Heart left ventricle (tissue), 13 donors: ENCODE data around the gene WAC.
"Not testable (repeated sequence)": the region's sequence is repeated elsewhere in the genome, so short reads cannot be mapped to it uniquely, and the experiment has no call there.

Experiments used
- CTCF ChIP-seq, 12 donors: fragments of 200-600 bp; sonication (generic) in 4 of 12; IDR thresholded peaks; one replicate each; pipeline versions ENCODE4 v1.5.0 to v1.8.0; 2018 to 2022; ENCODE audit warnings: antibody characterized with exemption in 12 of 12, mild to moderate bottlenecking in 5 of 12
- POLR2A ChIP-seq, 2 donors: fragments of 450-650 bp; IDR thresholded peaks; one replicate each; pipeline ENCODE4 v1.6.1; 2017; ENCODE audit warnings: antibody characterized with exemption in 2 of 2, mild to moderate bottlenecking in 2 of 2, moderate library complexity in 2 of 2
- donor health status: ischemic (EF 13 %, LVEDD 7.1; RV severe dilation, severe dysfunction).
- donor health status: DM: no; HTN: yes; CAD: no.
- donor health status: DM: no; HTN: no; CAD: no.
- donor health status: ischemic (EF 25% LVEDD 6.9; RV normal size, moderate dysfunction).
- donor health status: ischemic (EF 25% LVEDD 5.7; RV mildly dilated, moderate dysfunction).
- donor health status: ischemic (EF 35%, LVEDD 5.7; RV mildly dilated, moderate dysfunction).
- donor health status: nonischemic (EF 11% LVEDD 7.7; RV severe dilation, severe dysfunction).
- donor health status: DM: yes; HTN: yes; CAD: no.
- donor health status: PGD.
- donor health status: ischemic (EF 29% LVEDD 5.4; RV normal size, mild dysfunction).
- donor health status: nonischemic (EF 23%, LVEDD 6.1; RV moderate dilation, normal function).

DNA sequence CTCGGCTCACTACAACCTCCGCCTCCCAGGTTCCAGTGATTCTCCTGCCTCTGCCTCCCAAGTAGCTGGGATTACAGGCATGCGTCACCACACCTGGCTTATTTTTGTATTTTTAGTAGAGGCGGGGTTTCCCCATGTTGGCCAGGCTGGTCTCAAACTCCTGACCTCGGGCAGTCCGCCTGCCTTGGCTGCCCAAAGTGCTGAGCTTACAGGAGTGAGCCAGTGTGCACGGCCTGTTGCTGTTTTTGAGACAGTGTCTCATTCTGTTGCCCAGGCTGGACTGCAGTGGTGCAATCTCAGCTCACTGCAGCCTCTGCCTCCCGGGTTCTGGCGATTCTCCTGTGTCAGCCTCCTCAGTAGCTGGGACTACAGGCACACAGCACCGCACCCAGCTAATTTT, 41.3 kb downstream of the WAC start:
- TF ChIP-seq CTCF, POLR2A (IDR thresholded peaks at IDR 0.05): not testable (repeated sequence)
